Gastroesophageal sphincter (tissue), 3 donors: ENCODE data around the gene CTNNBL1.

Experiments used
- EP300 ChIP-seq: sonication (generic); formaldehyde crosslinking; IDR thresholded peaks from one replicate; pipeline ENCODE4 v1.6.1; 2017; ENCODE audit warnings: antibody characterized with exemption, mild to moderate bottlenecking
- POLR2A ChIP-seq, 2 donors: fragments of 450-650 bp; IDR thresholded peaks; one replicate each; pipeline ENCODE4 v1.6.1; 2017; ENCODE audit warnings: antibody characterized with exemption in 2 of 2, mild to moderate bottlenecking in 2 of 2, moderate library complexity in 1 of 2
- POLR2AphosphoS5 ChIP-seq: sonication (generic); formaldehyde crosslinking; IDR thresholded peaks from one replicate; pipeline ENCODE4 v1.6.1; 2017; ENCODE audit warnings: antibody characterized with exemption
- TF ChIP-seq, protein P1 (sequence below), 4 experiments: fragments of 200-600 bp in 2 of 4; fragments of 450-650 bp in 2 of 4; sonication (generic) in 1 of 4; IDR thresholded peaks; one replicate each; pipeline ENCODE4 v1.5.1; 2017 to 2019; ENCODE audit warnings: antibody characterized with exemption in 4 of 4, mild to moderate bottlenecking in 2 of 4, moderate library complexity in 2 of 4

DNA sequence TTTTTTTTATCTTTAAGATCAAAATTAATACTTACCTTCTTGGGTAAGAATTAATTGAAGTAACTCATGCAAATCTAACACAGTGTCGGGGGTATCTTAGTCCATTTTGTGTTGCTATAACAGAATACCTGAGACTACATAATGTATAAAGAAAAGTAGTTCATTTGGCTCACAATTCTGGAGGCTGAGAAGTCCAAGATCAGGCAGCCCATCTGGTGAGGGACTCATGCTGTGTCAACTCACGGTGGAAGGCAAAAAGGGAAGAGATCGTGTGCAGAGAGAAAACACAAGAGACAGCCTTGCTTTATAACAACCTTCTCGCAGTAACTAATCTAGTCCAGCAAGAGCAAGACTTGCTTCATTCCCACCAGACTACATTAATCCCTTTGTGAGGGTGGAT, 116.2 kb downstream of the CTNNBL1 start:
- no peak for TF ChIP-seq POLR2A (IDR thresholded peaks at IDR 0.05)
- TF ChIP-seq, protein P1, sequence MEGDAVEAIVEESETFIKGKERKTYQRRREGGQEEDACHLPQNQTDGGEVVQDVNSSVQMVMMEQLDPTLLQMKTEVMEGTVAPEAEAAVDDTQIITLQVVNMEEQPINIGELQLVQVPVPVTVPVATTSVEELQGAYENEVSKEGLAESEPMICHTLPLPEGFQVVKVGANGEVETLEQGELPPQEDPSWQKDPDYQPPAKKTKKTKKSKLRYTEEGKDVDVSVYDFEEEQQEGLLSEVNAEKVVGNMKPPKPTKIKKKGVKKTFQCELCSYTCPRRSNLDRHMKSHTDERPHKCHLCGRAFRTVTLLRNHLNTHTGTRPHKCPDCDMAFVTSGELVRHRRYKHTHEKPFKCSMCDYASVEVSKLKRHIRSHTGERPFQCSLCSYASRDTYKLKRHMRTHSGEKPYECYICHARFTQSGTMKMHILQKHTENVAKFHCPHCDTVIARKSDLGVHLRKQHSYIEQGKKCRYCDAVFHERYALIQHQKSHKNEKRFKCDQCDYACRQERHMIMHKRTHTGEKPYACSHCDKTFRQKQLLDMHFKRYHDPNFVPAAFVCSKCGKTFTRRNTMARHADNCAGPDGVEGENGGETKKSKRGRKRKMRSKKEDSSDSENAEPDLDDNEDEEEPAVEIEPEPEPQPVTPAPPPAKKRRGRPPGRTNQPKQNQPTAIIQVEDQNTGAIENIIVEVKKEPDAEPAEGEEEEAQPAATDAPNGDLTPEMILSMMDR (IDR thresholded peaks at IDR 0.05): no peak
- no peak for TF ChIP-seq EP300
- no peak for TF ChIP-seq POLR2AphosphoS5
